ENCODE data around the gene GOLGA6A. TPM values are rescaled to one million over a fixed set of nuclear protein-coding genes. Genes with fewer than 3 reads are reported as not detected.

Gene GOLGA6A
- total RNA-seq, 2 experiments from 2014 or later: not detected

DNA sequence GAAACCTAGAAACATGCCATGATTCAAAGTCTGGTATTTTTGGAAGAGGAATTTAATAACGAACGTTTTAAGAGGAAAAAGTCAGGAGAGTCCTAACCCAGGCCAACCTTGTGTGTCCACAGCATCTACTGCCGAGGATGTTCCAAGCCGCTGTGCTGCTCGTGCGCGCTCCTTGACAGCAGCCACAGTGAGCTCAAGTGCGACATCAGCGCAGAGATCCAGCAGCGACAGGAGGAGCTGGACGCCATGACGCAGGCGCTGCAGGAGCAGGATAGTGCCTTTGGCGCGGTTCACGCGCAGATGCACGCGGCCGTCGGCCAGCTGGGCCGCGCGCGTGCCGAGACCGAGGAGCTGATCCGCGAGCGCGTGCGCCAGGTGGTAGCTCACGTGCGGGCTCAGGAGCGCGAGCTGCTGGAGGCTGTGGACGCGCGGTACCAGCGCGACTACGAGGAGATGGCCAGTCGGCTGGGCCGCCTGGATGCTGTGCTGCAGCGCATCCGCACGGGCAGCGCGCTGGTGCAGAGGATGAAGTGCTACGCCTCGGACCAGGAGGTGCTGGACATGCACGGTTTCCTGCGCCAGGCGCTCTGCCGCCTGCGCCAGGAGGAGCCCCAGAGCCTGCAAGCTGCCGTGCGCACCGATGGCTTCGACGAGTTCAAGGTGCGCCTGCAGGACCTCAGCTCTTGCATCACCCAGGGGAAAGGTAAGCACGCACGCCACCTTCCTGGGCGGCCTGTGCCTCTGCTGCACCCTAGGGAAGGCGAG lies 59.5 kb downstream of the GOLGA6A start:
- no peak overlapping the region for H3K27ac Mint-ChIP-seq
- peaks cover 25% of the 10 kb centered on the region for H3K36me3 Mint-ChIP-seq
- ChIA-PET CTCF (interaction anchor here (0.9 to 1.7 kb wide), 3 partner anchors 25 to 59 kb away, joined by 3 to 4 read pairs (median 3); no protein-coding TSS in a partner anchor), POLR2A (no interaction called here)
- H3K9me3 Mint-ChIP-seq: no peaks in the 10 kb centered on the region
- H3K4me3 Mint-ChIP-seq: no peak overlapping the region
- no peak for DNase-seq
- intact Hi-C loops (cut with micrococcal nuclease): no loop called here
- no peaks in the 10 kb centered on the region for H3K27me3 Mint-ChIP-seq
- H3K4me1 Mint-ChIP-seq (ENCODE audit: low read depth): peaks cover 7% of the 10 kb centered on the region

Other genes with a start within 250 kb of the GOLGA6A start
- gene TBC1D21, start 209.0 kb downstream of the GOLGA6A start, total RNA-seq: not detected
- 1 to 10 TPM; 2.5 to 3.3 TPM for gene LOXL1, start 156.1 kb downstream of the GOLGA6A start, total RNA-seq
- 10 to 100 TPM in 1 of 2 experiments, 1 to 10 TPM in 1; 7.1 to 10.1 TPM for gene STOML1, start 90.3 kb downstream of the GOLGA6A start, total RNA-seq
- gene PML, start 87.8 kb downstream of the GOLGA6A start, total RNA-seq: 10 to 100 TPM; 67.6 to 69.8 TPM
- gene ISLR2, start 48.0 kb upstream of the GOLGA6A start, total RNA-seq: not detected
- not detected for gene ISLR, start 91.2 kb upstream of the GOLGA6A start, total RNA-seq
- not detected for gene STRA6, start 120.2 kb upstream of the GOLGA6A start, total RNA-seq
- not detected for gene CCDC33, start 153.8 kb upstream of the GOLGA6A start, total RNA-seq